ENCODE data around the gene RIF1. TPM values are rescaled to one million over a fixed set of nuclear protein-coding genes. Genes with fewer than 3 reads are reported as not detected.

RIF1 gene
- total and polyA plus RNA-seq, 4 donors, result 4.3 to 78.3 (median 16.3) TPM

GRCh38 chr2:151439127-151439526 is 29.4 kb downstream of the RIF1 start:
- Histone ChIP-seq H3K9ac (ENCODE audit: insufficient read depth in 1 of 2, low read length in 2 of 2) (no peak overlapping the region), H3K36me3 (ENCODE audit: control insufficient read depth in 4 of 4, insufficient read depth in 4 of 4, low read length in 4 of 4) (peaks cover 17 to 35% (median 22%) of the 10 kb centered on the region in 4 donors), H3K4me3 (no peak overlapping the region), H3K4me1 (ENCODE audit: control insufficient read depth in 5 of 5, insufficient read depth in 5 of 5, low read length in 5 of 5) (no peaks in the 10 kb centered on the region), H3K9me3 (ENCODE audit: control insufficient read depth in 4 of 4, insufficient read depth in 3 of 4, low read length in 3 of 4) (no peaks in the 10 kb centered on the region), H3K27ac (ENCODE audit: low read depth in 1 of 2, low read length in 1 of 2) (no peak overlapping the region), H3K27me3 (ENCODE audit: control insufficient read depth in 3 of 3, insufficient read depth in 3 of 3, low read length in 2 of 3) (no peaks in the 10 kb centered on the region)
- ATAC-seq (ENCODE audit: insufficient read depth, low FRiP score) (no peak), DNase-seq (no peak)
- 91 to 97% methylated on average over 13 of the region's 13 CpGs for WGBS, 2 donors
- TF ChIP-seq CTCF (IDR thresholded peaks at IDR 0.05; ENCODE audit: control extremely low read depth, extremely low read depth), result no peak

- Histone ChIP-seq H3K36me3 (ENCODE audit: control insufficient read depth in 4 of 4, insufficient read depth in 4 of 4, low read length in 4 of 4) (peaks cover 9 to 50% (median 26%) of the 10 kb centered on the region in 4 donors), H3K27ac (ENCODE audit: low read depth in 1 of 2, low read length in 1 of 2) (no peak overlapping the region), H3K9me3 (ENCODE audit: control insufficient read depth in 4 of 4, insufficient read depth in 3 of 4, low read length in 3 of 4) (no peaks in the 10 kb centered on the region), H3K27me3 (ENCODE audit: control insufficient read depth in 3 of 3, insufficient read depth in 3 of 3, low read length in 2 of 3) (no peaks in the 10 kb centered on the region), H3K4me3 (no peak overlapping the region), H3K4me1 (ENCODE audit: control insufficient read depth in 5 of 5, insufficient read depth in 5 of 5, low read length in 5 of 5) (no peaks in the 10 kb centered on the region), H3K9ac (ENCODE audit: insufficient read depth in 1 of 2, low read length in 2 of 2) (no peak overlapping the region)
- peak in 2 of 3 donors; percentile 41 to 62 for DNase-seq
- 85% methylated on average over 1 of the region's 1 CpG for WGBS, 2 donors
- no peak for TF ChIP-seq CTCF (IDR thresholded peaks at IDR 0.05; ENCODE audit: control extremely low read depth, extremely low read depth)
- no peak for ATAC-seq (ENCODE audit: insufficient read depth, low FRiP score)
Measured at GRCh38 chr2:151459358-151459757, 49.7 kb downstream of the RIF1 start.

GRCh38 chr2:151465771-151466170 is 56.1 kb downstream of the RIF1 start:
- no peak for ATAC-seq (ENCODE audit: insufficient read depth, low FRiP score)
- Histone ChIP-seq H3K9me3 (ENCODE audit: control insufficient read depth in 4 of 4, insufficient read depth in 3 of 4, low read length in 3 of 4) (no peaks in the 10 kb centered on the region), H3K27me3 (ENCODE audit: control insufficient read depth in 3 of 3, insufficient read depth in 3 of 3, low read length in 2 of 3) (no peaks in the 10 kb centered on the region), H3K27ac (ENCODE audit: low read depth in 1 of 2, low read length in 1 of 2) (no peak overlapping the region), H3K4me1 (ENCODE audit: control insufficient read depth in 5 of 5, insufficient read depth in 5 of 5, low read length in 5 of 5) (no peaks in the 10 kb centered on the region), H3K9ac (ENCODE audit: insufficient read depth in 1 of 2, low read length in 2 of 2) (no peak overlapping the region), H3K4me3 (no peak overlapping the region), H3K36me3 (ENCODE audit: control insufficient read depth in 4 of 4, insufficient read depth in 4 of 4, low read length in 4 of 4) (peaks cover 9 to 59% (median 45%) of the 10 kb centered on the region in 4 donors)
- TF ChIP-seq CTCF (IDR thresholded peaks at IDR 0.05; ENCODE audit: control extremely low read depth, extremely low read depth), result no peak
- DNase-seq, result no peak
- 96 to 99% methylated on average over 3 of the region's 3 CpGs for WGBS, 2 donors

GRCh38 chr2:151470556-151470955 is 60.9 kb downstream of the RIF1 start:
- Histone ChIP-seq H3K27me3 (ENCODE audit: control insufficient read depth in 3 of 3, insufficient read depth in 3 of 3, low read length in 2 of 3) (no peaks in the 10 kb centered on the region), H3K4me3 (no peak overlapping the region), H3K9me3 (ENCODE audit: control insufficient read depth in 4 of 4, insufficient read depth in 3 of 4, low read length in 3 of 4) (no peaks in the 10 kb centered on the region), H3K36me3 (ENCODE audit: control insufficient read depth in 4 of 4, insufficient read depth in 4 of 4, low read length in 4 of 4) (peaks cover 7 to 50% (median 35%) of the 10 kb centered on the region in 4 donors), H3K9ac (ENCODE audit: insufficient read depth in 1 of 2, low read length in 2 of 2) (no peak overlapping the region), H3K4me1 (ENCODE audit: control insufficient read depth in 5 of 5, insufficient read depth in 5 of 5, low read length in 5 of 5) (no peaks in the 10 kb centered on the region), H3K27ac (ENCODE audit: low read depth in 1 of 2, low read length in 1 of 2) (no peak overlapping the region)
- DNase-seq, result no peak
- no peak for TF ChIP-seq CTCF (IDR thresholded peaks at IDR 0.05; ENCODE audit: control extremely low read depth, extremely low read depth)
- WGBS, 2 donors, result 100% methylated on average over 1 of the region's 1 CpG
- ATAC-seq (ENCODE audit: insufficient read depth, low FRiP score), result no peak

All from lung (tissue), 12 donors.